GM21526 (cell line): ENCODE results near the gene INHA.

ENCODE experiments used
- ATAC-seq: cut with Tn5 transposase; IDR thresholded peaks from one replicate; pipeline ENCODE4 v1.9.1; 2021; ENCODE audit warnings: moderate library complexity; ENCODE audit not compliant: unreplicated experiment, low FRiP score

Gene INHA

GRCh38 chr2:219539926-219540678 is 32.0 kb upstream of the INHA start:
- ATAC-seq: no peak

DNA sequence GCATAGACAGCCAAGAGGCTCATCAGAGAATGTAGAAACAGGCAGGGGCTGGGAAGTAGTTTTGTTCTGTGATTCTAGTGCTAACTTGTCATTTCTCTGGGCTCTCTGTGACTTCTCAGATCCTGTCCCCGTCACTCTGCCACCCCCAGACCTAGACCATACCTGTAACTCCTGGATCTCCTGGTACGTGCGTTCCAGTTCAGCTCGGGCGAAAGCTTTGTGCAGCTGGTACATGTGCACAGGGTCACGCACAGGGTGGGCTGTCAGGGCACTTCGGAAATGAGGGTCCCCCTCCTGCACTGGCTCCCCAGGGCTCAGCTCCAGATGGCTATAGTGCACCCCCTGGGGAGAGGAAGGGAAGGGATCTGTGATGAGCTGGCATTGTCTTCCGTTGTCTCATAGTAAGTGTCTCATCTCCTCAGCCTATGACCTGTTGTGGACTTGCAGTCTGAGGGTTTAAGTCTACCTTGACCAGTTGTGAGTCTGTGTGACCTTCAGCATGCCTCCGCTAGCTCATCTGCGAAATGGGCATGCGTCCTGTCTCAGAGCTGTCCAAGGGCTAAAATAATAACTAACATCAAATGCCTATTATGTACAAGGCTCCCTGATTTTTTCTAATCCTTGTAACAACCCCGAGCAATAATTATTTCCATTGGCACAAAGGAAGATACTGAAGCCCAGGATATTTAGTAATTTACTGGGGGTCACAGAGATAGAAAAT is 31.2 kb upstream of the INHA start:
- ATAC-seq: no peak

DNA sequence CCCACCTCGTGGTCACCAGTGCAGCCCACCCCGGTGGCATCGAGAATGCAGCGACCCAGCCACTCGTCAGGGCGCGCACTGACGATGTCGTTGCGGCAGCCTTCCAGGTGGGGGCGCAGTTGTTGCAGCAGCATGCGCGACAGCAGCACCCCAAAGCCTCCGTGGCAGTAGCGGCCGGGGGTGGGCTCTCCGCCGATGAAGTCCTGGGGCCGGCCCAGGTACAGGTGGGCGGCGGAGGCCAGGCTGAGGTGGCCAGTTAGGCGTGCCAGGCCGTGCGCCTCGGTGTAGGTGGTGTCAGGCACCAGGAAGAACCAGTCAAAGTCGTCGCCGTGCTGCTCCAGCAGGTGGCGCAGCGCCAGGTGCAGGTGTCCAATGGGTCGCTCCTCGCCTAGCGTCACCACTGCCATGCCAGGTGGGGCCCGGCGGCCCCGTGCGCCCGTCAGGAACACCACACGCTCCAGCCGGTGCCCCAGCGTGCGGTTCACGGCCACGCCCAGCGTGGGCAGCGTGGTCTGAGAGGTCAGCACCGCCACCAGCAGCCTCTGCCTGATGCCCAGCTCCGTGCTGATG is 30.4 kb upstream of the INHA start:
- peak; percentile 52 for ATAC-seq

DNA sequence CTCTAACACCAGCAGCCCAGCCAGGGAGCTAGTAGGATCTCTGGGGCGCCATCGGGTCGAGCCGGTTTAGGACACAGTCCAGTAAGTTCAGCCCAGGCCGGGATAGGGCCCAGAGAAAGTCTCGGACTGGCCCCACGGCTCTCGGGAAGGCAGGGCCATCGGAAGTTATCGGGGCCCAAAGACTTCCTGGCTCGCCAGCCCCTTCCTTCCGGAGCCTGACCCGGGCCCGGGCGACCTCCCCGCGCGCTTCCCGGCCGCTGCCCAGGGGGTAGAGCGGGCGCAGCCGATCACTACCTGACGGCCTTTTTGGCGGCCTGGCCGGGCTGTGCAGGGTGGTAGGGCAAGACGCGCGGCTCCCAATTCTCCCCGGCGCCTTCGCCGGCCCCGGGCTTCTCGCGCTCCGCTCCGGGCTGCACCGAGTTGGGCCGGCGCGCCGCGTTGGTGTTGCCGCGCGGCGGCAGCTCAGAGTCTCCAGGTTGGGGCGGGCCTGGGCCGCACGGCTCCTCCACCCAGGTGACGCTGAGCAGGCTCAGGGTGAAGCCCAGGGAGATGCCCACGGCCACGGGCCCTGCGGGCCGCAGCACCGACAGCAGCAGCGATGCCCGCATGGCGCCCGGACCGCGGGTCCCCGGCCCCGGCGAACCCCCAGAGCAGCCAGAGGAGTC is 29.0 kb upstream of the INHA start:
- peak; percentile 24 for ATAC-seq

GRCh38 chr2:219543596-219544358 is 28.3 kb upstream of the INHA start, which contains the start of the genes CHPF and TMEM198:
Gene CHPF, minus strand, starts transcription at chr2:219543809. Its CDS starts 271 bp downstream, at chr2:219543538.
Gene TMEM198, plus strand, starts transcription at chr2:219544028. Its CDS starts 700 bp downstream, at chr2:219544728.
- peak; percentile 76 for ATAC-seq

DNA sequence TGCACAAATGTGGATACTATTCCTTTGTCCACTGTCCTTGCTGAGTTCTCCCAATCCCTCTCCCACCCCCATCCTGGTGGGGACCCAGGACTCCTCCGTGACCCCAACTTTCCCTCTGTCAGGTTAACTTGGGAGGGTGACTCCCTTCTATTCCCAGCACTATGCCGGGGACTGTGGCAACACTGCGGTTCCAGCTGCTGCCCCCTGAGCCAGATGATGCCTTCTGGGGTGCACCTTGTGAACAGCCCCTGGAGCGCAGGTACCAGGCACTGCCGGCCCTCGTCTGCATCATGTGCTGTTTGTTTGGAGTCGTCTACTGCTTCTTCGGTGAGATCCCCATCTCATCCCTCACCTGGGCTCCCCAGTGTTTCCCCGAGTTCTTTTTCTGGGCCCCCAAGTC is 27.5 kb upstream of the INHA start:
- no peak for ATAC-seq

GRCh38 chr2:219545295-219545942 is 26.7 kb upstream of the INHA start:
- ATAC-seq: no peak

GRCh38 chr2:219545943-219546352 is 26.2 kb upstream of the INHA start:
- ATAC-seq: no peak

GRCh38 chr2:219547621-219548020 is 24.5 kb upstream of the INHA start:
- ATAC-seq: no peak

- ATAC-seq: no peak
Measured at GRCh38 chr2:219548990-219549389, 23.1 kb upstream of the INHA start.

DNA sequence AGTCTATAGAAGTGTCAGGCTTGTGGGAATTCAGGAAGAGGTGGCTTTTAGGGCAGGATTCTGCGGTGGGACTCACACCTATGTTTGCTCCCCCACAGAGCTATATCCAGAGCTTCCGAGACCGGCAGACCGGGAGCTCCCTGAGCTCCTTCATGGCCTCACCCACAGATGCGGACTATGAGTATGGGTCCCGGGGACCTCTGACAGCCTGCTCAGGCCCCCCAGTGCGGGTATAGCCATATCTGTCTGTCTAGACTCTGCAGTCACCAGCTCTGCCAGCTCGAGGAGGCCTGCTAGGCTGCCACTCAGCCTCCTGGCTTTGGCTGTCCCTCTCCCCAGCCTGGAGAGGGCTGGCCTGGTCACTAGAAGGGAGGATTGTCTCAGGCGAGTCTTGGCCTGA is 22.5 kb upstream of the INHA start:
- no peak for ATAC-seq

DNA sequence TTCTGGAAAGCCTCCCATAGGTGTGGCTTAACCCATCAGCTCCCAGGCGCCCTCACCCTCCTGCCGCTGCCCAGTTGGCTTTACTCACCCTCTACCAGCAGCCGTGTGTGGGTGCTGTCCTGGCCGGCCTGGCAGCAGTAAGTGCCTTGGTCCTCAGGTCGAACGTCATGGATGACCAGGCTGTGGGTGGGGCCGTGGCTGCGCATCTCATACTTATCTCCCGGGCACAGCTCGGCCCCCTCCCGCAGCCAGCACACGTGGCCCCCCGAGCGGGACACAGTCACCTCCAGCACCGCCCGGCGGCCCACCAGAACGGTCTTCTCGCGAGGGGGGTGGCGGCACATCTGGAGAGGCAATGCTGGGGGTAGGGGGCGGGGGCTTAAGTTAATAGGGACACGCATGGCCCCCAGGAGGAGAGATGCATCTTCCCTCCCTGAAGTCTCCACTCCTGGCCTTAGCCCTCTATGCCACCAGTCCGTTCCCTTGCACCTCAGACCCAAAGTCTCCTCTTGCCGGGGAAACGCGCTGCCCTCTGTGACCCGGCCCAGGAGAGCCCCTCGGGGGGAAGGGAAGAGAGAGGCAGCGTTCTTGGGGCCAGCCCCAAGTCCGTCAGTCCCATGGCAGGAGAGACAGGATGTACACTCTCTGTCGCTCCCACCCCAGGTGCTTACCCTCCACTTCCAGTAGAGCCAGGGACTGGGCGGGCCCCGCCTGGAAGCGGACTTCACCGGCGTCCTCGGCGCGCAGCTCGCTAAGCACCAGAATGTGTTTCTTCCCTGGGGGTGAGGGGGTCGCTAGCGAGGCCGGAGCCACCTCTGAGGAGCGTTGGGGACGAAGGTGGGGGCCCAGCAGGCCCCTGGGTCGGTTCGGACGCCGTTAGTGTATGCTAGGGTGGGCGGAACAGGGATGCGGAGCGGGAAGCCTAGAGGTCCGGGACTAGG is 20.4 kb upstream of the INHA start:
- no peak for ATAC-seq

GRCh38 chr2:219552382-219553167 is 19.5 kb upstream of the INHA start:
- ATAC-seq: peak; percentile 88

DNA sequence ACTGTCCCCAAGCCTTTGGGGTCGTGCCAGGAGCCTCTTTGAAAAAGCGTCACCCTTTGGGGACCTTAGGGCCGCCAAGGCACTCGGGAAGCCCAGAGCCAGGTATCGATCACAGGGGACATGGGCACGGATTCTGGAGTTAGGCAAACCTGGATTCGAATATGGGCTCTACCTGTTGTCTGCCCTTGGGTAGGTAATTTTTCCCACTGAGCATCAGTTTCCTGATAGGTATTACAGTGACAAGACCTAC is 19.0 kb upstream of the INHA start:
- no peak for ATAC-seq

GRCh38 chr2:219553463-219553963 is 18.6 kb upstream of the INHA start:
- no peak for ATAC-seq

DNA sequence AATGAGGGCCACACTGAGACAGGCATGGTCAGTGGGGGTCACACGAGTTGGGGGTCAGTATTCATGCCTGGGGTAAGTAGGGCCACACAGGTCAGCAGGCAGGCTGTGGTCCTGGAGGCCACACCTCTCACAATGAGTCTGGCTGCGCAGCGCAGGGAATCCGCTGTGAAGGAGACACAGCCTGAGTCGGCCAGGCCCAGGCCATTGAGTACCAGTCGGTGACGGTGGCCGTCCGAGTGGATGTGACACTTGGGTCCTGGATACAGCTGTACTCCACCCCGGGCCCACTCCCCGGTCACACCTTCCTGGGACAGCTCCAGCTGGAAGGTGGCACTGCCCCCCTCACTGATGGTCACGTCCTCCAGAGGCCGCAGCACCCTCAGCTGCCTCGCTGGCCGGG is 17.8 kb upstream of the INHA start:
- ATAC-seq: no peak

- ATAC-seq: no peak
Measured at GRCh38 chr2:219555956-219556355, 16.2 kb upstream of the INHA start.

DNA sequence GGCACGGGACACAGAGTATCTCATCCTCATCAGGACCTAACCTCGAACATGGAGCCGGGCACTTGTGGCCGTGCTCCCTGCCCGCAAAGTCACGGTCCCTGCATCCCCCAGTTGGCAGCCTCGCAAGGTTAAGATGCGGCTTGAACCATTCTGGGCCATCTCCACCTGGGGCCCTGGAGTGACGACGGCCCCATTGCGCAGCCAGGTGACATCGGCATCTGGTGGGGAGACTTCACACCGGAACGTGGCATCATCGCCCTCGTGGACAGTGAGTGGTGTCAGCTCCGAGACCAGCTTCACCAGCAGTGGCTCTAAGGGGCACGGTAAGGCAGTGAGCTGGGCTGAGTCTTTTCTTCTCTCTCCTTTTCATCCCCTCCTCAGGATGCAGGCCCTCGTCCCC is 15.7 kb upstream of the INHA start:
- no peak for ATAC-seq
